Dendritic cell treated with granulocyte-macrophage colony-stimulating factor and Interleukin-4, amounts not matched to agents 40 ng/mL and 50 ng/mL, for 4 days (primary cell): ENCODE results near the gene NLE1.
"Not testable (repeated sequence)": the region's sequence is repeated elsewhere in the genome, so short reads cannot be mapped to it uniquely, and the experiment has no call there.

ENCODE experiments used
- H3K27ac Mint-ChIP-seq: one replicate; pipeline ENCODE4 v1.8.0; 2022; ENCODE audit warnings: mild to moderate bottlenecking, mixed read lengths
- H3K27me3 Mint-ChIP-seq: one replicate; pipeline ENCODE4 v1.8.0; 2022; ENCODE audit warnings: mild to moderate bottlenecking, mixed read lengths
- H3K36me3 Mint-ChIP-seq: one replicate; pipeline ENCODE4 v1.8.0; 2022; ENCODE audit warnings: low read depth, mixed read lengths
- H3K4me1 Mint-ChIP-seq: one replicate; pipeline ENCODE4 v1.8.0; 2022; ENCODE audit warnings: low read depth, mixed read lengths
- H3K4me3 Mint-ChIP-seq: one replicate; pipeline ENCODE4 v1.8.0; 2022; ENCODE audit warnings: mild to moderate bottlenecking, moderate library complexity, mixed read lengths
- H3K9me3 Mint-ChIP-seq: one replicate; pipeline ENCODE4 v1.8.0; 2022; ENCODE audit warnings: mixed read lengths
- intact Hi-C: fragments of 100-400 bp; cut with micrococcal nuclease; formaldehyde crosslinking; loops from one replicate; pipeline ENCODE4 v1.15.0; 2022

Gene NLE1

GRCh38 chr17:35141681-35142466, at the start of gene NLE1:
Gene NLE1 (minus strand): TSS chr17:35142303. CDS start chr17:35142275, 28 bp downstream.
- Mint-ChIP-seq H3K27ac (no peak within 1 kb of the TSS), H3K9me3 (no peaks in the 10 kb centered on the region), H3K4me3 (peak within 1 kb of the TSS; percentile 80), H3K4me1 (no peaks in the 10 kb centered on the region), H3K27me3 (peaks cover 6% of the 10 kb centered on the region), H3K36me3 (peaks cover 25% of the 10 kb centered on the region)
- intact Hi-C loops = no loop called here

DNA sequence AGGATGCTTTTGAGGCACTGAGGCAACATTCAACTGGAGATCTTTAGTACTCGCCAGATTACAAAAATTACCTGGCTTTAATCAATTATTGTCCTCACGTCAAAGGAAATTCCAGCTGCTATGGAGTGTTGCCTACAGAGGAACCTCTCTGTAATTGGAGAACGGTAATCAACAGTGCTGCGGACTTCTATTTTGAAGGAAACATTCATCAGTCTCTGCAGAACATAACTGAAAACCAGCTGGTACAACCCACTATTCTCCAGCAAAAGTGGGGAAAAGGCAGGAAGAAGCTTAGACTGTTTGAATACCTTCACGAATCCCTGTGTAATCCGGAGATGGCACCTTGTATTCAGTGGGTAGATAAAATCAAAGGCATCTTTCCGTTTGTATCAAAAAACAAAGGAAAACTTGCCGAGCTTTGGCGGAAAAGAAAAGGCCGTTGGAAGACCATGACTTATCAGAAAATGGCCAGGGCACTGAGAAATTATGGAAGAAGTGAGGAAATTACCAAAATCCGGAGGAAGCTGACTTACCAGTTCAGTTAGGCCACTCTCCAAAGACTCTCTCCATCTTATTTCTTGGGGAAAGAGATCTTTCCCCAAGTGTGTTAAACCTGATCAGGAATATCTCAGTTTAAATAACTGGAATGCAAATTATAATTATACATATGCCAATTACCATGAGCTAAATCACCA, 49.0 kb upstream of the NLE1 start:
- Mint-ChIP-seq H3K27ac (no peak overlapping the region), H3K27me3 (peaks cover 32% of the 10 kb centered on the region)
- intact Hi-C loops = no loop called here

DNA sequence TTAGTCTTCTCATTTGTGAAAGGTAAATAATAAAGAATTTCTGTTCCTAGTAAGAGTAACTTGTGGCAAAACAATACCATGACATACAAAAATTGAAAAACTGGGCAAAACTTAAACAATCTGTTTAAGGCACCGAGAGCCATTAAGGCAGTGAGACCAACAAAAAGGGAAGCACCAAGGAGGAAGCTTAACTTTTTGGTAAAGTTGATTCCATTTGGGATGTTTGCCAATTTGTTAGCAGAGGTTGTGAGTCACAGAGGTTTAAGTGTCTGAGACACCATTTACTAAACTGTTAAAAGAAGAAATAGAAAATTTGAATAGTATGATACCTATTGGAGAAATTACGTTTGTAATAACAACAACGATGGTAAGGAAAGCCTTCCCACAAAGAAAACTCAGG, 47.2 kb upstream of the NLE1 start:
- H3K27ac Mint-ChIP-seq = no peak overlapping the region
- intact Hi-C loops = loop anchor here (5.0 kb wide), 1 partner anchor 53 kb away; the partner anchor contains the start of gene SLFN5
- H3K4me1 Mint-ChIP-seq = peaks cover 32% of the 10 kb centered on the region
- H3K27me3 Mint-ChIP-seq = peaks cover 29% of the 10 kb centered on the region
- no peak overlapping the region for H3K4me3 Mint-ChIP-seq
- peaks cover 8% of the 10 kb centered on the region for H3K9me3 Mint-ChIP-seq
- H3K36me3 Mint-ChIP-seq = no peaks in the 10 kb centered on the region

More for the DNA sequence above, 49.0 kb upstream of the NLE1 start:
- Mint-ChIP-seq H3K4me1 (peaks cover 25% of the 10 kb centered on the region), H3K36me3 (no peaks in the 10 kb centered on the region), H3K4me3 (no peak overlapping the region), H3K9me3 (peaks cover 10% of the 10 kb centered on the region)

DNA sequence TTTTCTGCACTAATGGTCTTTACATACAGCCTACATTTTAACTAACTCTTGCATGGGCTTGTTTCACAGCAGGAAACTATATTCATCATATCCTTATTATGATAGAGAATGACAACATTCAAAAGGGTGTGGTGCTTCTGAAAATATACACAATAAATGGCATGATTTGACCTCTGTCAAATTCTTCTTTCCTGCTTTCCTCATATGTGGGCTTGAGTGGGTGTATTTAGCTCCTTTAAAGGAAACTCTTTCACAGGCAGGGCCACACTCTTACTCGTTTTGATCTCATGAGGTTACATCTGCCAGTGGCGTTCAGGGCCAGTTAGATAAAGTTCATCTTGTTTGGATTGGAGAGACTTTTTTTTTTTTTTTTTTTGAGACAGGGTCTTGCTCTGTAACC, 46.0 kb upstream of the NLE1 start:
- Mint-ChIP-seq H3K4me1 (peaks cover 32% of the 10 kb centered on the region), H3K27me3 (peaks cover 32% of the 10 kb centered on the region), H3K4me3 (no peak overlapping the region), H3K36me3 (no peaks in the 10 kb centered on the region), H3K27ac (no peak overlapping the region), H3K9me3 (peaks cover 8% of the 10 kb centered on the region)
- intact Hi-C loops = loop anchor here (5.0 kb wide), 1 partner anchor 54 kb away; the partner anchor contains the start of gene SLFN5

DNA sequence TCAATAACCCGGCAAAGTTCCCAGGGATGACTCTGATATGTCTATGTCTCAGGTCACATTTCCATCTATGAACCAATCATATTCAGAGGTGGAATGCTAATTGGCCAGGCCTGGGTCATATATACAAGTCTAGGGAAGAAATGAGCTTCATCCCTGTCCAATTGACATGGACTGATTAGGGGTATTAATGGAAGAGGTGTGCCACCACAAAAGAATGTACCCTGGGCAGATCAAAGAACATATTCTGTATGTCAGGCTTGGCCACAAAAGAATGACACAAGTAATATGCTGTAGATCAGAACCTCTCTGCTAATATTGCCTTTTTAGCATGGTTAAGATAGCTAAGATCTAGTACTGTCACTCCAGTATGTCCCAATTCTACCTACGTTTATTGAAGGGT, 45.4 kb upstream of the NLE1 start:
- H3K4me3 Mint-ChIP-seq = no peak overlapping the region
- H3K4me1 Mint-ChIP-seq = peaks cover 32% of the 10 kb centered on the region
- intact Hi-C loops = loop anchor here (5.0 kb wide), 1 partner anchor 55 kb away; the partner anchor contains the start of gene SLFN5

GRCh38 chr17:35185849-35186248, 43.7 kb upstream of the NLE1 start:
- H3K27ac Mint-ChIP-seq = no peak overlapping the region
- H3K36me3 Mint-ChIP-seq = no peaks in the 10 kb centered on the region
- H3K4me1 Mint-ChIP-seq = peaks cover 32% of the 10 kb centered on the region
- peaks cover 8% of the 10 kb centered on the region for H3K9me3 Mint-ChIP-seq
- H3K27me3 Mint-ChIP-seq = peaks cover 29% of the 10 kb centered on the region
- no peak overlapping the region for H3K4me3 Mint-ChIP-seq
- intact Hi-C loops = loop anchor here (5.0 kb wide), 1 partner anchor 56 kb away; the partner anchor contains the start of gene SLFN5

More for the DNA sequence above, 45.4 kb upstream of the NLE1 start:
- Mint-ChIP-seq H3K36me3 (no peaks in the 10 kb centered on the region), H3K27ac (no peak overlapping the region), H3K27me3 (peaks cover 33% of the 10 kb centered on the region), H3K9me3 (peaks cover 8% of the 10 kb centered on the region)

- peaks cover 27% of the 10 kb centered on the region for H3K27me3 Mint-ChIP-seq
- no peak overlapping the region for H3K4me3 Mint-ChIP-seq
- intact Hi-C loops = no loop called here
- H3K27ac Mint-ChIP-seq = no peak overlapping the region
- peaks cover 32% of the 10 kb centered on the region for H3K4me1 Mint-ChIP-seq
- no peaks in the 10 kb centered on the region for H3K36me3 Mint-ChIP-seq
- H3K9me3 Mint-ChIP-seq = peaks cover 8% of the 10 kb centered on the region
Measured at GRCh38 chr17:35184274-35184673, 42.2 kb upstream of the NLE1 start.

- Mint-ChIP-seq H3K27me3 (peaks cover 27% of the 10 kb centered on the region), H3K9me3 (peaks cover 8% of the 10 kb centered on the region), H3K27ac (no peak overlapping the region), H3K4me3 (no peak overlapping the region), H3K4me1 (peaks cover 28% of the 10 kb centered on the region), H3K36me3 (no peaks in the 10 kb centered on the region)
- intact Hi-C loops = no loop called here
Measured at GRCh38 chr17:35183332-35183731, 41.2 kb upstream of the NLE1 start.

GRCh38 chr17:35179379-35179778, 37.3 kb upstream of the NLE1 start:
- peaks cover 32% of the 10 kb centered on the region for H3K27me3 Mint-ChIP-seq
- H3K4me3 Mint-ChIP-seq, H3K27ac Mint-ChIP-seq, H3K4me1 Mint-ChIP-seq, H3K36me3 Mint-ChIP-seq, intact Hi-C loops, H3K9me3 Mint-ChIP-seq: not testable (repeated sequence)

GRCh38 chr17:35176897-35177296, 34.8 kb upstream of the NLE1 start:
- no peak overlapping the region for H3K4me3 Mint-ChIP-seq
- intact Hi-C loops = no loop called here
- H3K4me1 Mint-ChIP-seq = no peaks in the 10 kb centered on the region
- no peaks in the 10 kb centered on the region for H3K9me3 Mint-ChIP-seq
- no peaks in the 10 kb centered on the region for H3K36me3 Mint-ChIP-seq
- no peak overlapping the region for H3K27ac Mint-ChIP-seq
- H3K27me3 Mint-ChIP-seq = peaks cover 17% of the 10 kb centered on the region

DNA sequence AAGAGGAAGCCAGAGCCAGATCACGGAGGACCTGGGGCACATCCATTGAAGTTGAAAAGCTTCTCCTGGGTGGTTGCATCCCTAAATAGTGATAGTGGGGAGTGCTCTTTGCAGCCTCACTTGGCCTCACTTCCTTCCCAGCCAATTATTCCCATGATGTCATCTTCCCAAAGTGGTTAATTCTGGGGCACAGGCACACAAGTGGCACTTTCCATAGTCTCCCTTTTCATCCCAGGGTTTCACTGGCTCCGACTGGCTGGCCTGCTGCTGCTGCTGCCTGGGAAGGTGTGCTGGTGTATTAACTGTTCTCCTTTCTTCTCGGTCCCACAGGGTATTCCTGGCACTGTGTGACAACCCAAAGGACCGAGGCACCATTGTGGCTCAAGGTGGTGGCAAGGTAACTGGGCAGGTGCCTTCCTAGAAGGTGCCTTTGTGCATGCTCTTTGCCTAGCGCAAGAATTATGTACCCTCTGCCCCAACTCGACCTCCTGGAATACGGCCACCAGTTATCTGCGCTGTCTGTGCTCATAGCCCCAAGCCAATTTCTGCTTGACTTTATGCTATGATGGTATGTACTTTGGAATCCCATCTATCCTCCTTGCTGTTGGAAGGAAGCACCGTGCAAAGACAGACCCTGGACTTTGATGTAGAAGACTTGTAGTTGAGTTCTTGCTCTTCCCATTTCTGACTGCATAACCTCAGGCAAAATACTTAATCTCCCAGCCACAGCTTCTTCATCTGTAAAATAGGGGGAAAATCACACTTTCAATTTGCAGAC, 33.7 kb upstream of the NLE1 start:
- no peaks in the 10 kb centered on the region for H3K36me3 Mint-ChIP-seq
- no peaks in the 10 kb centered on the region for H3K9me3 Mint-ChIP-seq
- H3K4me1 Mint-ChIP-seq = no peaks in the 10 kb centered on the region
- no peak overlapping the region for H3K27ac Mint-ChIP-seq
- intact Hi-C loops = no loop called here
- peaks cover 15% of the 10 kb centered on the region for H3K27me3 Mint-ChIP-seq
- H3K4me3 Mint-ChIP-seq = no peak overlapping the region

DNA sequence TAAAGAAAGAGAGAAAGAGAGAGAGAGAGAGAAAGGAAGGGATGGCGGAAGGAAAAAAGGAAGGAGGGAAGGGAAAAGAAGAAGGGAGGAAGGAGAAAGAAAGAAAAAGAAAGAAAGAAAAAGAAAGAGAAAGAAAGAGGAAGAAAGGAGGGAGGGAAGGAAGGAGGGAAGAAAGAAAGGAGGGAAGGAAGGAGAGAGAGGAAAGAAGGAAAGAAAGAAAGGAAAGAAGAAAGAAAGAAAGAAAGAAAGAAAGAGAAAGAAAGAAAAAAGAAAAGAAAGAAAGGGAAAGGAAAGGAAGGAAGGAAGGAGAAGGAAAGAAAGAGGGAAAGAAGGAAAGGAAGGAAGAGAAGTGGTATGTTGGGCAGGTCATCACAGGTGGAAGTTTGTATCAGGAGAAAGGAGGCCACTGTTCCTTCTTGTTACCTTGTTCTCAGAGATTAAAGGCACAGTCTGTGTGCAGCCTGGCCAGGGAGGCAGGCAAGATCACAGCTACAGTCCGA, 32.8 kb upstream of the NLE1 start:
- Mint-ChIP-seq H3K4me1 (no peaks in the 10 kb centered on the region), H3K9me3 (no peaks in the 10 kb centered on the region), H3K27me3 (peaks cover 15% of the 10 kb centered on the region), H3K4me3 (no peak overlapping the region), H3K27ac (no peak overlapping the region), H3K36me3 (no peaks in the 10 kb centered on the region)
- intact Hi-C loops = no loop called here

- intact Hi-C loops = loop anchor here (2.0 kb wide), 1 partner anchor 360 kb away; no protein-coding TSS in a partner anchor
- H3K9me3 Mint-ChIP-seq, H3K4me1 Mint-ChIP-seq, H3K4me3 Mint-ChIP-seq, H3K27ac Mint-ChIP-seq, H3K36me3 Mint-ChIP-seq: not testable (repeated sequence)
- H3K27me3 Mint-ChIP-seq = peaks cover 16% of the 10 kb centered on the region
Measured at GRCh38 chr17:35172321-35172720, 30.2 kb upstream of the NLE1 start.
